Epidermal melanocyte (primary cell): ENCODE measurements around the gene PGM3.
"Not testable (repeated sequence)": the region's sequence is repeated elsewhere in the genome, so short reads cannot be mapped to it uniquely, and the experiment has no call there.

Source experiments
- DNase-seq: peaks from one replicate; pipeline ENCODE4 v3.0.0; 2011; ENCODE audit warnings: low spot score; ENCODE audit not compliant: insufficient read length

PGM3 gene

GRCh38 chr6:83192871-83193746 is at the start of gene PGM3, which contains the start of gene RWDD2A:
Gene PGM3, minus strand, starts transcription at chr6:83193265. Its CDS starts 2,253 bp downstream, at chr6:83191012.
Gene RWDD2A, plus strand, starts transcription at chr6:83193357. Its CDS starts 1,095 bp downstream, at chr6:83194452.
- DNase-seq: peak; percentile 92

- no peak for DNase-seq
Measured at GRCh38 chr6:83231146-83231545, 38.1 kb upstream of the PGM3 start.

GRCh38 chr6:83226517-83226916 is 33.5 kb upstream of the PGM3 start:
- no peak for DNase-seq

GRCh38 chr6:83221889-83222479 is 28.9 kb upstream of the PGM3 start:
- DNase-seq: no peak

GRCh38 chr6:83221276-83221675 is 28.2 kb upstream of the PGM3 start:
- no peak for DNase-seq

GRCh38 chr6:83220121-83220520 is 27.1 kb upstream of the PGM3 start:
- DNase-seq: no peak

GRCh38 chr6:83218646-83219045 is 25.6 kb upstream of the PGM3 start:
- no peak for DNase-seq

GRCh38 chr6:83216806-83217205 is 23.7 kb upstream of the PGM3 start:
- no peak for DNase-seq

- DNase-seq: no peak
Measured at GRCh38 chr6:83215131-83216047, 22.3 kb upstream of the PGM3 start.

- DNase-seq: no peak
Measured at GRCh38 chr6:83202031-83202430, 9.0 kb upstream of the PGM3 start.

GRCh38 chr6:83199863-83200225 is 6.8 kb upstream of the PGM3 start:
- DNase-seq: no peak

- DNase-seq: no peak
Measured at GRCh38 chr6:83199173-83199862, 6.3 kb upstream of the PGM3 start.

GRCh38 chr6:83198486-83199172 is 5.6 kb upstream of the PGM3 start:
- no peak for DNase-seq

GRCh38 chr6:83193747-83194566 is 892 bp upstream of the PGM3 start:
- DNase-seq: no peak

GRCh38 chr6:83192456-83192855 is 609 bp downstream of the PGM3 start:
- no peak for DNase-seq

- not testable (repeated sequence) for DNase-seq
Measured at GRCh38 chr6:83191974-83192373, 1.1 kb downstream of the PGM3 start.

GRCh38 chr6:83190626-83191025 is 2.4 kb downstream of the PGM3 start:
- no peak for DNase-seq

- DNase-seq: no peak
Measured at GRCh38 chr6:83188501-83188900, 4.6 kb downstream of the PGM3 start.

GRCh38 chr6:83185096-83185495 is 8.0 kb downstream of the PGM3 start:
- no peak for DNase-seq
